ENCODE data around the gene ZNF385B. TPM values are rescaled to one million over a fixed set of nuclear protein-coding genes. Genes with fewer than 3 reads are reported as not detected.

Gene ZNF385B
- total and polyA plus RNA-seq, 3 donors from 2014 or later, result 28.1 to 40.3 (median 37.4) TPM

DNA sequence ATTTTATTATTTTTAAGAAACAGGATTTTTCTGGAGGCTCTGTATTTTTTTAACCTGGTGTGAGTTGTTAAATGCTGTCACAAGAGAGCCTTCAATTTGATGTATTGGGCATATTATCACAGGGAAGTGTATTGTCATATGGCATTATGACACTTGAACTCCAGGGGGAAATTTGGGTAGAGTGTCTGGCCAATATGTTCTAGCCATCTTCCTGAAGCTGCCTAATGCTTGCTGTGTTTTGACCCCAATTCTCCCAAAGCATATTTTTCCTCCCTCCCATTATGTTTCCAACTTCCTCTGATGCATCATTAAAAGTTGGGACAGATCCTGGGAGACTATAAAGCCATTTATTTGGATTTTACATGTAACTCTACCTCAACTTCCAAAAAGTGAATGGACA, 382.6 kb downstream of the ZNF385B start:
- Histone ChIP-seq H3K27ac (no peak overlapping the region), H3K4me1 (no peaks in the 10 kb centered on the region), H3K4me3 (no peak overlapping the region), H3K36me3 (ENCODE audit: low read depth, missing control alignments) (no peaks in the 10 kb centered on the region), H3K9me3 (no peaks in the 10 kb centered on the region), H3K27me3 (no peaks in the 10 kb centered on the region)
- intact Hi-C loops (cut with DNase I; ENCODE audit: low total_unique reads), result no loop called here
- DNase-seq, result no peak
- TF ChIP-seq, protein P1, sequence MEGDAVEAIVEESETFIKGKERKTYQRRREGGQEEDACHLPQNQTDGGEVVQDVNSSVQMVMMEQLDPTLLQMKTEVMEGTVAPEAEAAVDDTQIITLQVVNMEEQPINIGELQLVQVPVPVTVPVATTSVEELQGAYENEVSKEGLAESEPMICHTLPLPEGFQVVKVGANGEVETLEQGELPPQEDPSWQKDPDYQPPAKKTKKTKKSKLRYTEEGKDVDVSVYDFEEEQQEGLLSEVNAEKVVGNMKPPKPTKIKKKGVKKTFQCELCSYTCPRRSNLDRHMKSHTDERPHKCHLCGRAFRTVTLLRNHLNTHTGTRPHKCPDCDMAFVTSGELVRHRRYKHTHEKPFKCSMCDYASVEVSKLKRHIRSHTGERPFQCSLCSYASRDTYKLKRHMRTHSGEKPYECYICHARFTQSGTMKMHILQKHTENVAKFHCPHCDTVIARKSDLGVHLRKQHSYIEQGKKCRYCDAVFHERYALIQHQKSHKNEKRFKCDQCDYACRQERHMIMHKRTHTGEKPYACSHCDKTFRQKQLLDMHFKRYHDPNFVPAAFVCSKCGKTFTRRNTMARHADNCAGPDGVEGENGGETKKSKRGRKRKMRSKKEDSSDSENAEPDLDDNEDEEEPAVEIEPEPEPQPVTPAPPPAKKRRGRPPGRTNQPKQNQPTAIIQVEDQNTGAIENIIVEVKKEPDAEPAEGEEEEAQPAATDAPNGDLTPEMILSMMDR (IDR thresholded peaks at IDR 0.05), result no peak
- no peak for TF ChIP-seq POLR2A (IDR thresholded peaks at IDR 0.05)

DNA sequence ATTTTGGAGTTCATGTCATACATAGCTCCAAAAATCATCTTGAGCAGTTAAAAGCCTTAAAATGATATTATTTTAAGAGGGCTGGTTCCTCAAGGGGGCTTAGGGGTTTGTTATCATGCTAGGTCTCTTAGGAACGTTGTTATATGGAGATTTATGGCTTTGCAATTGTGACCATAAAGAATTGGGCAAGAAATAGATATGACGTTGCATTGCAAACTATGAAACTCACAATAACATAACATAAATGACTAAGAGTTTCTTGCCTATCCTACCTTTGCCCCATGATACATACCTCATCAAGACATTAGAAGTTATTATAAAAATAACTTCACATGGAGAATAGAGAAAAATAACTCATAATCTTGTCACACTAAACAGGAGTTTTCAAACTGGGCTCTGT, 390.4 kb downstream of the ZNF385B start:
- WGBS, 2 donors, result 14 to 41% methylated on average over 2 of the region's 2 CpGs
- no peak overlapping the region for H3K27ac ChIP-seq
- TF ChIP-seq, protein P1 (IDR thresholded peaks at IDR 0.05), result no peak
- no peak for TF ChIP-seq POLR2A (IDR thresholded peaks at IDR 0.05)
- H3K36me3 ChIP-seq (ENCODE audit: low read depth, missing control alignments), result no peaks in the 10 kb centered on the region
- no peaks in the 10 kb centered on the region for H3K4me1 ChIP-seq
- no peaks in the 10 kb centered on the region for H3K9me3 ChIP-seq
- H3K27me3 ChIP-seq, result no peaks in the 10 kb centered on the region
- intact Hi-C loops (cut with DNase I; ENCODE audit: low total_unique reads), result no loop called here
- no peak overlapping the region for H3K4me3 ChIP-seq
- DNase-seq, result no peak

DNA sequence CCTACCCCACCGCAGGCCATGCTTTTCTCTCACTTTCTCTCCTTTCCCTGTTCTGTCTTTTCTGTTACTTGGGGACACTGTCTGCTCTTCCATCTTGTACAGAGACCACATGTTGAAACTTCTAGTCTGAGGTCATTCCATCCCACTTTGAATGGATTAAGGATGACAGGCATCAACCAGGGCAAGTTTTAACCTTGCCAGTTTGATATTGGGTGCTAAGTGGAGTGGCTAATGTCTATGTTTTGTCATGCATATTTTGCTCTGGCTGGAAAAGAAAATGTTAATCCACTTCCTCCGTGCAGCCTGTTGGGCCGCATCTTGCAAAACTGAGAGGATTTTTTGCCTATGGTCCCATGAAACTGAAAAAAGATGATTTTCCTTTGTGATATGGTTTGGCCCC, 391.3 kb downstream of the ZNF385B start:
- no peak for DNase-seq
- H3K27ac ChIP-seq, result no peak overlapping the region
- WGBS, 2 donors, result 78 to 90% methylated on average over 3 of the region's 3 CpGs
- H3K36me3 ChIP-seq (ENCODE audit: low read depth, missing control alignments), result no peaks in the 10 kb centered on the region
- no peaks in the 10 kb centered on the region for H3K9me3 ChIP-seq
- no peaks in the 10 kb centered on the region for H3K4me1 ChIP-seq
- no peak for TF ChIP-seq POLR2A (IDR thresholded peaks at IDR 0.05)
- TF ChIP-seq, protein P1 (IDR thresholded peaks at IDR 0.05), result no peak
- intact Hi-C loops (cut with DNase I; ENCODE audit: low total_unique reads), result no loop called here
- H3K4me3 ChIP-seq, result no peak overlapping the region
- H3K27me3 ChIP-seq, result no peaks in the 10 kb centered on the region

DNA sequence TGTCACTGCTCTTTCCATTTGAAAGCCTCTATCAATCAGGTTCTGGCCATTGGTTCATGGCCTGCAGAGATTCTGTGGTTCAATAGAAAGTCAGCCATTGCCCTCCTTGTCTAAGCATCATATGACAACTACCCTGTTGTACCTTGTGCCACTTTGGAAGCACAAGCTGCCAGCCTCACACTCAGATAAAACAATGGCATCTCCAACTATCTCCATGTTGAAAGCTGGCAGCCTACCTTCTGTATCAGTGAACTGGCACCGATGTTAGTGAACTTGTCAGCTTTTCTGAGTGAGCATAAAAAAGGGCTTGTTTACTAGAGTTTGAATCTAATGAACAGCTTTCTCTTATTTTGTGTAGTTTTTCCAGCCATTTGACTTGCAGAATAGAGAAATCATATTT, 393.5 kb downstream of the ZNF385B start:
- H3K4me3 ChIP-seq, result no peak overlapping the region
- WGBS, 2 donors, result 100% methylated on average over 1 of the region's 1 CpG
- H3K9me3 ChIP-seq, result no peaks in the 10 kb centered on the region
- intact Hi-C loops (cut with DNase I; ENCODE audit: low total_unique reads), result no loop called here
- DNase-seq, result no peak
- H3K36me3 ChIP-seq (ENCODE audit: low read depth, missing control alignments), result no peaks in the 10 kb centered on the region
- H3K27ac ChIP-seq, result no peak overlapping the region
- H3K4me1 ChIP-seq, result no peaks in the 10 kb centered on the region
- H3K27me3 ChIP-seq, result no peaks in the 10 kb centered on the region
- no peak for TF ChIP-seq POLR2A (IDR thresholded peaks at IDR 0.05)
- TF ChIP-seq, protein P1 (IDR thresholded peaks at IDR 0.05), result no peak

DNA sequence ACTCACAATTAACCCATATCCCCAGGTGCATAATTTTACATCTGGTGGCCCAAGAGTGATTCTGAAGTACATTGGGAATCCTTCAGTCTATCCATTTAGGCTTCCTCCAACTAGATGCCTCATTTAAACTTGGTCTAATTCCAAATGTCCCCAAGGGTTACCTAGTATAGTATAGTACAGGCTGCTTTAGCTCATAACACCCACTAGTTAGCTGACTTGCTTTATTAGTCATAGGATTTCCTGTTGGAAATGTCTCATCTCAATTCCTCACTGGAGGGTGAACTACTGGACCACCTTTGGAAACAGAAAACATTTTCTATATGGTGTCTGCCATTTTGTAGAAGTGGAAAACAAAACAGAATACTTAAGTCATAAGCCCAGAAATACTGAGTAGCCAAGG, 394.3 kb downstream of the ZNF385B start:
- Histone ChIP-seq H3K27me3 (no peaks in the 10 kb centered on the region), H3K9me3 (no peaks in the 10 kb centered on the region), H3K36me3 (ENCODE audit: low read depth, missing control alignments) (no peaks in the 10 kb centered on the region), H3K27ac (no peak overlapping the region), H3K4me3 (no peak overlapping the region), H3K4me1 (no peaks in the 10 kb centered on the region)
- no peak for DNase-seq
- no peak for TF ChIP-seq POLR2A (IDR thresholded peaks at IDR 0.05)
- TF ChIP-seq, protein P1 (IDR thresholded peaks at IDR 0.05), result no peak
- intact Hi-C loops (cut with DNase I; ENCODE audit: low total_unique reads), result no loop called here
